Naive thymus-derived CD4-positive, alpha-beta T cell (primary cell): ENCODE measurements around the gene ZDHHC18. TPM values are rescaled to one million over a fixed set of nuclear protein-coding genes. Genes with fewer than 3 reads are reported as not detected.
"Not testable (repeated sequence)": the region's sequence is repeated elsewhere in the genome, so short reads cannot be mapped to it uniquely, and the experiment has no call there.

Experiments
- ATAC-seq: fragments of 150-1000 bp; cut with Tn5 transposase; 2 replicates; pipeline ENCODE4 v1.10.0; 2021; ENCODE audit warnings: mild to moderate bottlenecking, moderate library complexity
- CTCF ChIA-PET: fragments of 350-600 bp; sonication (Branson Sonifier 250); formaldehyde crosslinking; loops from one replicate; lab custom pipeline; 2021; ENCODE audit warnings: antibody characterized with exemption; lab: Charles Lee
- POLR2A ChIA-PET: fragments of 350-600 bp; sonication (Branson Sonifier 250); formaldehyde crosslinking; loops from one replicate; lab custom pipeline; 2021; ENCODE audit warnings: antibody characterized with exemption, inconsistent platforms; lab: Charles Lee
- DNase-seq, 9 donors: peaks; one replicate each; pipeline versions ENCODE4 v3.0.0 to v3.0.0-alpha.2; 2020 to 2022; ENCODE audit warnings: mixed read lengths in 1 of 9
- H3K27ac ChIP-seq: one replicate; pipeline ENCODE4 v1.7.0; 2013; ENCODE audit warnings: mild to moderate bottlenecking, low read depth, low read length, moderate library complexity
- H3K27me3 ChIP-seq, 2 donors: one replicate each; pipeline ENCODE4 v1.7.0; 2013; ENCODE audit warnings: low read length in 2 of 2, mild to moderate bottlenecking in 2 of 2, moderate library complexity in 2 of 2; ENCODE audit not compliant: control insufficient read depth in 2 of 2, insufficient read depth in 2 of 2
- H3K36me3 ChIP-seq, 3 experiments: 1 replicate in 2 of 3; 2 replicates in 1 of 3; pipeline ENCODE4 v1.7.0; 2013; ENCODE audit warnings: low read length in 3 of 3, mild to moderate bottlenecking in 3 of 3, moderate library complexity in 1 of 3; ENCODE audit not compliant: insufficient read depth in 3 of 3, control insufficient read depth in 2 of 3
- H3K4me1 ChIP-seq, 2 donors: one replicate each; pipeline ENCODE4 v1.7.0; 2013; ENCODE audit warnings: low read length in 2 of 2, mild to moderate bottlenecking in 2 of 2, moderate library complexity in 1 of 2; ENCODE audit not compliant: control insufficient read depth in 2 of 2, insufficient read depth in 2 of 2
- H3K4me3 ChIP-seq: 2 replicates; pipeline ENCODE4 v1.7.0; 2013; ENCODE audit warnings: mild to moderate bottlenecking, low read length
- H3K9me3 ChIP-seq, 3 experiments: 1 replicate in 2 of 3; 2 replicates in 1 of 3; pipeline ENCODE4 v1.7.0; 2013; ENCODE audit warnings: low read length in 3 of 3; ENCODE audit not compliant: control insufficient read depth in 2 of 3
- H3K27ac Mint-ChIP-seq, 9 donors: one replicate each; pipeline ENCODE4 v1.8.0; 2020 to 2022; ENCODE audit warnings: mixed read lengths in 9 of 9, mild to moderate bottlenecking in 8 of 9, moderate library complexity in 5 of 9, inconsistent platforms in 2 of 9
- H3K27me3 Mint-ChIP-seq, 5 donors: one replicate each; pipeline ENCODE4 v1.8.0; 2021 to 2022; ENCODE audit warnings: mixed read lengths in 5 of 5, mild to moderate bottlenecking in 1 of 5
- H3K36me3 Mint-ChIP-seq, 5 donors: one replicate each; pipeline ENCODE4 v1.8.0; 2020 to 2022; ENCODE audit warnings: mixed read lengths in 5 of 5, mild to moderate bottlenecking in 3 of 5, inconsistent platforms in 1 of 5
- H3K4me1 Mint-ChIP-seq, 7 donors: one replicate each; pipeline ENCODE4 v1.8.0; 2020 to 2022; ENCODE audit warnings: mixed read lengths in 7 of 7, mild to moderate bottlenecking in 3 of 7, inconsistent platforms in 1 of 7
- H3K4me3 Mint-ChIP-seq, 10 donors: one replicate each; pipeline ENCODE4 v1.8.0; 2020 to 2022; ENCODE audit warnings: mild to moderate bottlenecking in 10 of 10, mixed read lengths in 10 of 10, moderate library complexity in 6 of 10, inconsistent platforms in 2 of 10
- H3K9me3 Mint-ChIP-seq, 11 donors: one replicate each; pipeline ENCODE4 v1.8.0; 2020 to 2022; ENCODE audit warnings: mixed read lengths in 11 of 11, mild to moderate bottlenecking in 4 of 11, inconsistent platforms in 1 of 11, moderate library complexity in 1 of 11
- intact Hi-C, 2 donors: fragments of 100-400 bp; cut with micrococcal nuclease; formaldehyde crosslinking; loops; one replicate each; pipeline ENCODE4 v1.15.1; 2023
- polyA plus RNA-seq, 2 donors: library from polyadenylated mRNA; unstranded; fragments of 300-500 nt; fragmentation: Illumina TruSeq; gene quantifications; one replicate each; pipeline ENCODE4 v1.2.3, GENCODE V29; 2021
- total RNA-seq, 6 experiments: library from RNA in 5 of 6; stranded (reverse) in 5 of 6; gene quantifications; 1 replicate in 5 of 6; 2 replicates in 1 of 6; pipeline ENCODE4 v1.2.3 and lab custom pipeline; 2021 to 2026

Gene ZDHHC18
- total and polyA plus RNA-seq, 7 experiments from 2014 or later, result 3.1 to 72.4 (median 38.8) TPM

- H3K9me3 ChIP-seq, result no peaks in the 10 kb centered on the region
- H3K4me1 ChIP-seq, result no peaks in the 10 kb centered on the region
- H3K4me3 ChIP-seq, result no peak overlapping the region
- H3K27me3 ChIP-seq, result no peaks in the 10 kb centered on the region
- Mint-ChIP-seq H3K27ac (no peak overlapping the region), H3K27me3 (no peaks in the 10 kb centered on the region), H3K4me1 (peaks cover 0 to 3% (median 0%) of the 10 kb centered on the region in 7 donors), H3K9me3 (no peaks in the 10 kb centered on the region), H3K4me3 (no peak overlapping the region), H3K36me3 (peaks cover 0 to 8% (median 0%) of the 10 kb centered on the region in 5 donors)
- no peak overlapping the region for H3K27ac ChIP-seq
- CTCF ChIA-PET, result no interaction called here
- DNase-seq, result no peak
- ATAC-seq, result no peak
- intact Hi-C loops, result loop anchor here (5.0 kb wide), 2 partner anchors 88 to 373 kb away; partner anchors contain the start of gene PIGV (in 1 of the 2)
- peaks cover 0 to 22% (median 7%) of the 10 kb centered on the region in 3 experiments for H3K36me3 ChIP-seq
- POLR2A ChIA-PET, result interaction anchor here (2.0 kb wide), 1 partner anchor 15 kb away, joined by 6 read pairs; the partner anchor contains the start of gene GPN2
Measured at GRCh38 chr1:26874896-26875295, 48.4 kb downstream of the ZDHHC18 start.

- Mint-ChIP-seq H3K36me3 (peaks cover 0 to 15% (median 0%) of the 10 kb centered on the region in 5 donors), H3K9me3 (no peaks in the 10 kb centered on the region), H3K4me1 (peaks cover 0 to 3% (median 0%) of the 10 kb centered on the region in 7 donors), H3K4me3 (no peak overlapping the region), H3K27ac (no peak overlapping the region), H3K27me3 (no peaks in the 10 kb centered on the region)
- ChIA-PET CTCF (interaction anchor here (1.2 to 2.5 kb wide), 4 partner anchors 18 to 275 kb away, joined by 3 to 8 read pairs (median 6); no protein-coding TSS in a partner anchor), POLR2A (interaction anchor here (1.2 kb wide), 1 partner anchor 12 kb away, joined by 4 read pairs; no protein-coding TSS in a partner anchor)
- H3K27ac ChIP-seq, result no peak overlapping the region
- H3K4me1 ChIP-seq, result no peaks in the 10 kb centered on the region
- DNase-seq (no peak), ATAC-seq (no peak)
- no peak overlapping the region for H3K4me3 ChIP-seq
- H3K9me3 ChIP-seq, result no peaks in the 10 kb centered on the region
- intact Hi-C loops, result loop anchor here (5.0 kb wide), 2 partner anchors 90 to 375 kb away; partner anchors contain the start of gene PIGV (in 1 of the 2)
- no peaks in the 10 kb centered on the region for H3K27me3 ChIP-seq
- H3K36me3 ChIP-seq, result peaks cover 6 to 45% (median 7%) of the 10 kb centered on the region in 3 experiments
Measured at GRCh38 chr1:26877326-26877725, 50.8 kb downstream of the ZDHHC18 start.

- Histone ChIP-seq H3K27ac (no peak overlapping the region), H3K4me3 (no peak overlapping the region), H3K27me3 (no peaks in the 10 kb centered on the region), H3K9me3 (no peaks in the 10 kb centered on the region), H3K36me3 (peaks cover 16 to 69% (median 20%) of the 10 kb centered on the region in 3 experiments), H3K4me1 (no peaks in the 10 kb centered on the region)
- peak overlapping the region in 1 of 9 donors; percentile 53 for H3K27ac Mint-ChIP-seq
- H3K4me3 Mint-ChIP-seq, result no peak overlapping the region
- H3K27me3 Mint-ChIP-seq, result no peaks in the 10 kb centered on the region
- ATAC-seq, result no peak
- no peak for DNase-seq
- ChIA-PET CTCF (interaction anchor here (0.6 to 2.8 kb wide), 7 partner anchors 10 to 1907 kb away, joined by 3 to 15 read pairs (median 5); partner anchors contain the start of gene GPN2), POLR2A (no interaction called here)
- peaks cover 5 to 34% (median 17%) of the 10 kb centered on the region in 5 donors for H3K36me3 Mint-ChIP-seq
- H3K4me1 Mint-ChIP-seq, result peaks cover 0 to 9% (median 4%) of the 10 kb centered on the region in 7 donors
- H3K9me3 Mint-ChIP-seq, result no peaks in the 10 kb centered on the region
- intact Hi-C loops, result loop anchor here (2.0 to 5.0 kb wide), 5 partner anchors 59 to 377 kb away; partner anchors contain the start of gene PIGV (in 1 of the 2)
Measured at GRCh38 chr1:26879793-26880192, 53.3 kb downstream of the ZDHHC18 start.

GRCh38 chr1:26881611-26882010 is 55.1 kb downstream of the ZDHHC18 start:
- Mint-ChIP-seq H3K36me3 (peaks cover 9 to 42% (median 22%) of the 10 kb centered on the region in 5 donors), H3K4me1 (peaks cover 3 to 12% (median 5%) of the 10 kb centered on the region in 7 donors)
- DNase-seq, ATAC-seq, H3K27ac Mint-ChIP-seq, H3K9me3 ChIP-seq, H3K27ac ChIP-seq, intact Hi-C loops, H3K4me3 ChIP-seq, H3K4me3 Mint-ChIP-seq, H3K27me3 ChIP-seq, H3K9me3 Mint-ChIP-seq, H3K27me3 Mint-ChIP-seq, H3K4me1 ChIP-seq: not testable (repeated sequence)
- ChIA-PET CTCF (interaction anchor here (1.0 to 2.8 kb wide), 6 partner anchors 16 to 279 kb away, joined by 4 to 15 read pairs (median 4); no protein-coding TSS in a partner anchor), POLR2A (interaction anchor here (0.7 to 1.3 kb wide), 6 partner anchors 16 to 308 kb away, joined by 3 to 5 read pairs (median 4); no protein-coding TSS in a partner anchor)
- peaks cover 26 to 78% (median 26%) of the 10 kb centered on the region in 3 experiments for H3K36me3 ChIP-seq

- DNase-seq (no peak), ATAC-seq (no peak)
- H3K27ac Mint-ChIP-seq, result peak overlapping the region in 4 of 9 donors; percentile 10 to 34 (median 13)
- H3K27me3 Mint-ChIP-seq, result no peaks in the 10 kb centered on the region
- Histone ChIP-seq H3K9me3 (no peaks in the 10 kb centered on the region), H3K4me3 (no peak overlapping the region), H3K4me1 (no peaks in the 10 kb centered on the region), H3K27me3 (no peaks in the 10 kb centered on the region), H3K36me3 (peaks cover 19 to 87% (median 26%) of the 10 kb centered on the region in 3 experiments), H3K27ac (no peak overlapping the region)
- H3K4me1 Mint-ChIP-seq, result peaks cover 6 to 17% (median 10%) of the 10 kb centered on the region in 7 donors
- no peak overlapping the region for H3K4me3 Mint-ChIP-seq
- H3K9me3 Mint-ChIP-seq, result no peaks in the 10 kb centered on the region
- intact Hi-C loops, result no loop called here
- CTCF ChIA-PET, result interaction anchor here (1.2 to 2.8 kb wide), 2 partner anchors 49 to 280 kb away, joined by 3 to 15 read pairs; no protein-coding TSS in a partner anchor
- POLR2A ChIA-PET, result interaction anchor here (0.6 to 1.0 kb wide), 2 partner anchors 17 to 357 kb away, joined by 3 to 4 read pairs; no protein-coding TSS in a partner anchor
- H3K36me3 Mint-ChIP-seq, result peaks cover 9 to 43% (median 26%) of the 10 kb centered on the region in 5 donors
Measured at GRCh38 chr1:26882696-26883463, 56.4 kb downstream of the ZDHHC18 start.

GRCh38 chr1:26887125-26887524 is 60.6 kb downstream of the ZDHHC18 start:
- peaks cover 22 to 49% (median 36%) of the 10 kb centered on the region in 7 donors for H3K4me1 Mint-ChIP-seq
- no peaks in the 10 kb centered on the region for H3K27me3 Mint-ChIP-seq
- Histone ChIP-seq H3K9me3 (no peaks in the 10 kb centered on the region), H3K4me1 (peaks cover 7% of the 10 kb centered on the region in 2 donors), H3K4me3 (no peak overlapping the region), H3K27ac (no peak overlapping the region), H3K36me3 (peaks cover 19 to 73% (median 28%) of the 10 kb centered on the region in 3 experiments), H3K27me3 (no peaks in the 10 kb centered on the region)
- intact Hi-C loops, result no loop called here
- ChIA-PET POLR2A (interaction anchor here (0.6 to 2.3 kb wide), 3 partner anchors 13 to 336 kb away, joined by 3 to 8 read pairs (median 3); partner anchors contain the start of gene GPATCH3), CTCF (interaction anchor here (0.6 to 1.4 kb wide), 11 partner anchors 8 to 436 kb away, joined by 3 to 8 read pairs (median 4); no protein-coding TSS in a partner anchor)
- peaks cover 9 to 44% (median 33%) of the 10 kb centered on the region in 5 donors for H3K36me3 Mint-ChIP-seq
- H3K27ac Mint-ChIP-seq, result peak overlapping the region in 7 of 9 donors; percentile 35 to 83 (median 59)
- no peaks in the 10 kb centered on the region for H3K9me3 Mint-ChIP-seq
- ATAC-seq (no peak), DNase-seq (peak in 4 of 9 donors; percentile 9 to 27 (median 18))
- peak overlapping the region; percentile 10 to 75 (median 52) for H3K4me3 Mint-ChIP-seq
